OCI-LY7 (cell line): ENCODE measurements around the gene LATS2.

ENCODE experiments used
- EZH2phosphoT487 ChIP-seq: fragments of 200-600 bp; sonication (generic); IDR thresholded peaks from 2 replicates; pipeline ENCODE4 v1.6.1; 2018; ENCODE audit warnings: low read depth, borderline replicate concordance, mild to moderate bottlenecking, mixed run types, antibody characterized with exemption, low read length, moderate library complexity, mixed read lengths
- TF ChIP-seq, protein P1 (sequence below): fragments of 200-600 bp; sonication (generic); conservative IDR thresholded peaks from 2 replicates; pipeline ENCODE4 v1.5.1; 2014; ENCODE audit warnings: mild to moderate bottlenecking, antibody characterized with exemption, low read length, moderate library complexity, mixed read lengths

DNA sequence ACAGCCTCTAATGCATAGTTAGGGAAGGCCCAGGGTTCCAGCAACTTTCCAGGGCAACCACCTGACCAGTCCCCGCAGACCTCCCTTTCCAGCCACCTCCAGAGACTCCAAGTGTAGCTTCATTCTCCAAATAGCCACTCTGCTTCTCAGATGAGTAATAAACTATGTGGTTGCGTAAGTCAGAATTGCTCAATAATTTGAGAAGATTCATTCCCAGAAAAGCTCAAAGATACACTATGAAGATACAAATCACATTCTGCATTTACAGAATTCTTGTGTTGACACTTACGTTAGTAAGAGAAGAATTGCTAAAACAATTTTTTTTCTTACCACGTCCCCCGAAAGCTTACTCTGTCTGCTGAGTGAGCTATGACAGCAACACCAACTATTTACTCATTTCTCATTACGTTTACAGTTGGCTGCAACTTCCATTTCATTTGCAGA is 8.2 kb upstream of the LATS2 start:
- TF ChIP-seq, protein P1, sequence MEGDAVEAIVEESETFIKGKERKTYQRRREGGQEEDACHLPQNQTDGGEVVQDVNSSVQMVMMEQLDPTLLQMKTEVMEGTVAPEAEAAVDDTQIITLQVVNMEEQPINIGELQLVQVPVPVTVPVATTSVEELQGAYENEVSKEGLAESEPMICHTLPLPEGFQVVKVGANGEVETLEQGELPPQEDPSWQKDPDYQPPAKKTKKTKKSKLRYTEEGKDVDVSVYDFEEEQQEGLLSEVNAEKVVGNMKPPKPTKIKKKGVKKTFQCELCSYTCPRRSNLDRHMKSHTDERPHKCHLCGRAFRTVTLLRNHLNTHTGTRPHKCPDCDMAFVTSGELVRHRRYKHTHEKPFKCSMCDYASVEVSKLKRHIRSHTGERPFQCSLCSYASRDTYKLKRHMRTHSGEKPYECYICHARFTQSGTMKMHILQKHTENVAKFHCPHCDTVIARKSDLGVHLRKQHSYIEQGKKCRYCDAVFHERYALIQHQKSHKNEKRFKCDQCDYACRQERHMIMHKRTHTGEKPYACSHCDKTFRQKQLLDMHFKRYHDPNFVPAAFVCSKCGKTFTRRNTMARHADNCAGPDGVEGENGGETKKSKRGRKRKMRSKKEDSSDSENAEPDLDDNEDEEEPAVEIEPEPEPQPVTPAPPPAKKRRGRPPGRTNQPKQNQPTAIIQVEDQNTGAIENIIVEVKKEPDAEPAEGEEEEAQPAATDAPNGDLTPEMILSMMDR: no peak
- no peak for TF ChIP-seq EZH2phosphoT487
